Lower leg skin (tissue), 3 donors: ENCODE data around the gene DNER.

Experiments used
- POLR2A ChIP-seq, 2 donors: fragments of 450-650 bp; IDR thresholded peaks; one replicate each; pipeline ENCODE4 v1.6.1; 2016 to 2017; ENCODE audit warnings: antibody characterized with exemption in 2 of 2, mild to moderate bottlenecking in 1 of 2, moderate library complexity in 1 of 2
- TF ChIP-seq, protein P1 (sequence below), 3 donors: fragments of 450-650 bp; IDR thresholded peaks; one replicate each; pipeline ENCODE4 v1.5.1; 2016; ENCODE audit warnings: antibody characterized with exemption in 3 of 3, mild to moderate bottlenecking in 3 of 3, moderate library complexity in 2 of 3

DNA sequence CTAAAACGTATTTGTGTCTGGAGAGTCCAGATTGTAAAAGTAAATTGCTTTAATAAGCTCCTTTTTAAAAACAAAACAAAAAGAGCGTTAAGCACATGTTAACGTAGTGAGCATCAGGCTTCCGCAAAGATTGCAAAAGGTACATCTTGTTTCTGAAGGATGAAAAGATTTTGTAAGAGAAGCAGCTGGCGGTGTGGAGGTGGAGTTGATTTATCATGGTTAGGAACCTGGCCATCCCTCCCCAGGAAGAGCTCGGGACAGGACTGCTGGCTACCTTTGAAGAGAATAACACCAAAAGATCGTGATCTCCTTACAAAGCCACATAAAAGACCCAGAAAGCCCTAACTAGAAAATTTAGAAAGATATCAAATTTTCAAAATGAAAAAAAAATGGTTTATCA is 132.2 kb downstream of the DNER start:
- TF ChIP-seq, protein P1, sequence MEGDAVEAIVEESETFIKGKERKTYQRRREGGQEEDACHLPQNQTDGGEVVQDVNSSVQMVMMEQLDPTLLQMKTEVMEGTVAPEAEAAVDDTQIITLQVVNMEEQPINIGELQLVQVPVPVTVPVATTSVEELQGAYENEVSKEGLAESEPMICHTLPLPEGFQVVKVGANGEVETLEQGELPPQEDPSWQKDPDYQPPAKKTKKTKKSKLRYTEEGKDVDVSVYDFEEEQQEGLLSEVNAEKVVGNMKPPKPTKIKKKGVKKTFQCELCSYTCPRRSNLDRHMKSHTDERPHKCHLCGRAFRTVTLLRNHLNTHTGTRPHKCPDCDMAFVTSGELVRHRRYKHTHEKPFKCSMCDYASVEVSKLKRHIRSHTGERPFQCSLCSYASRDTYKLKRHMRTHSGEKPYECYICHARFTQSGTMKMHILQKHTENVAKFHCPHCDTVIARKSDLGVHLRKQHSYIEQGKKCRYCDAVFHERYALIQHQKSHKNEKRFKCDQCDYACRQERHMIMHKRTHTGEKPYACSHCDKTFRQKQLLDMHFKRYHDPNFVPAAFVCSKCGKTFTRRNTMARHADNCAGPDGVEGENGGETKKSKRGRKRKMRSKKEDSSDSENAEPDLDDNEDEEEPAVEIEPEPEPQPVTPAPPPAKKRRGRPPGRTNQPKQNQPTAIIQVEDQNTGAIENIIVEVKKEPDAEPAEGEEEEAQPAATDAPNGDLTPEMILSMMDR (IDR thresholded peaks at IDR 0.05): no peak
- no peak for TF ChIP-seq POLR2A (IDR thresholded peaks at IDR 0.05)
